ENCODE measurements around the gene GRM1.

- TF ChIP-seq BHLHE40 (IDR thresholded peaks at IDR 0.05; ENCODE audit: borderline replicate concordance) (no peak), FOXA1 (IDR thresholded peaks at IDR 0.05) (no peak), ARNT (IDR thresholded peaks at IDR 0.05) (no peak), LEF1 (IDR thresholded peaks at IDR 0.05; ENCODE audit: borderline replicate concordance) (no peak), FOXK2 (IDR thresholded peaks at IDR 0.05) (no peak), FOXM1 (IDR thresholded peaks at IDR 0.05; ENCODE audit: borderline replicate concordance) (no peak), TARDBP (IDR thresholded peaks at IDR 0.05) (no peak), CTBP1 (IDR thresholded peaks at IDR 0.05; ENCODE audit: borderline replicate concordance) (no peak), HDGF (IDR thresholded peaks at IDR 0.05; ENCODE audit: borderline replicate concordance) (no peak), ELF4 (IDR thresholded peaks at IDR 0.05) (no peak), SP1 (IDR thresholded peaks at IDR 0.05) (no peak), ZNF384 (IDR thresholded peaks at IDR 0.05) (no peak), NFRKB (IDR thresholded peaks at IDR 0.05) (no peak)
Observed at GRCh38 chr6:146154197-146154596, 125.3 kb downstream of the GRM1 start.
